OCI-LY7 (cell line): Measurements from ENCODE around the gene LRRC55.

ENCODE experiments used
- EZH2phosphoT487 ChIP-seq: fragments of 200-600 bp; sonication (generic); IDR thresholded peaks from 2 replicates; pipeline ENCODE4 v1.6.1; 2018; ENCODE audit warnings: low read depth, borderline replicate concordance, mild to moderate bottlenecking, mixed run types, antibody characterized with exemption, low read length, moderate library complexity, mixed read lengths
- TF ChIP-seq, protein P1 (sequence below): fragments of 200-600 bp; sonication (generic); conservative IDR thresholded peaks from 2 replicates; pipeline ENCODE4 v1.5.1; 2014; ENCODE audit warnings: mild to moderate bottlenecking, antibody characterized with exemption, low read length, moderate library complexity, mixed read lengths

DNA sequence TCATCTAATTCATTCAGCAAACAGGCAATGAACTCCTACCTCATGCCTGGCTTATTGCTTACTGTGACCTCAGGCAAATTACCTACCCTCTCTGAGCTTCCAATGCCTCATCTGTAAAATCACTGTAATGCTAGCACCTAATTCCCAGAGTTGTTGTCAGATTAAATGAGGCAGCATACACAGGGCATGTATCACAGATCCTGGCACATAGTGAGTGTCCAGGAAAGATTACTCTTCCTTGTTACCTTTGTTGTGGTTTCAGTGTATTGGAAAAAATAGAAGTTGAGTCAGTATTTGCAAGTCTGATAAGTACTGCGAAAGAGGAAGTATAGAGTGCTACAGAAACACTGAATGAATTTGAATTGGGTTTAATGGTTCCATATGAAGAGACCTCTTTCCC lies 26.4 kb upstream of the LRRC55 start:
- TF ChIP-seq, protein P1, sequence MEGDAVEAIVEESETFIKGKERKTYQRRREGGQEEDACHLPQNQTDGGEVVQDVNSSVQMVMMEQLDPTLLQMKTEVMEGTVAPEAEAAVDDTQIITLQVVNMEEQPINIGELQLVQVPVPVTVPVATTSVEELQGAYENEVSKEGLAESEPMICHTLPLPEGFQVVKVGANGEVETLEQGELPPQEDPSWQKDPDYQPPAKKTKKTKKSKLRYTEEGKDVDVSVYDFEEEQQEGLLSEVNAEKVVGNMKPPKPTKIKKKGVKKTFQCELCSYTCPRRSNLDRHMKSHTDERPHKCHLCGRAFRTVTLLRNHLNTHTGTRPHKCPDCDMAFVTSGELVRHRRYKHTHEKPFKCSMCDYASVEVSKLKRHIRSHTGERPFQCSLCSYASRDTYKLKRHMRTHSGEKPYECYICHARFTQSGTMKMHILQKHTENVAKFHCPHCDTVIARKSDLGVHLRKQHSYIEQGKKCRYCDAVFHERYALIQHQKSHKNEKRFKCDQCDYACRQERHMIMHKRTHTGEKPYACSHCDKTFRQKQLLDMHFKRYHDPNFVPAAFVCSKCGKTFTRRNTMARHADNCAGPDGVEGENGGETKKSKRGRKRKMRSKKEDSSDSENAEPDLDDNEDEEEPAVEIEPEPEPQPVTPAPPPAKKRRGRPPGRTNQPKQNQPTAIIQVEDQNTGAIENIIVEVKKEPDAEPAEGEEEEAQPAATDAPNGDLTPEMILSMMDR, result no peak
- no peak for TF ChIP-seq EZH2phosphoT487
